Pancreas (tissue), 10 donors: ENCODE measurements around the gene HLA-B. TPM values are rescaled to one million over a fixed set of nuclear protein-coding genes. Genes with fewer than 3 reads are reported as not detected.

Experiments
- ATAC-seq, 4 donors: fragments of 200-7000 bp; cut with Tn5 transposase; one replicate each; pipeline versions ENCODE4 v1.8.0 to v1.9.1; 2020; ENCODE audit warnings: mild to moderate bottlenecking in 4 of 4, moderate library complexity in 4 of 4
- DNase-seq, 6 donors: peaks; one replicate each; pipeline ENCODE4 v3.0.0-alpha.2; 2020
- FAIRE-seq: peaks from 2 replicates; lab custom pipeline; 2012; peaks lifted over from hg19 to GRCh38; lab: Jason Lieb, UNC
- H3K27ac ChIP-seq, 4 donors: fragments of 200-600 bp; sonication (generic); 1 replicate in 3 of 4; 2 replicates in 1 of 4; pipeline versions ENCODE4 v1.5.0 to v1.8.0; 2020
- H3K27me3 ChIP-seq, 4 donors: fragments of 200-600 bp; one replicate each; pipeline ENCODE4 v1.8.0; 2021
- H3K36me3 ChIP-seq, 3 donors: fragments of 200-600 bp; sonication (generic) in 1 of 3; one replicate each; pipeline versions ENCODE4 v1.5.0 to v1.8.0; 2020 to 2021
- H3K4me1 ChIP-seq, 3 donors: fragments of 200-600 bp; one replicate each; pipeline ENCODE4 v1.8.0; 2021
- H3K4me3 ChIP-seq, 4 donors: fragments of 200-600 bp; sonication (generic) in 2 of 4; one replicate each; pipeline versions ENCODE4 v1.5.0 to v1.8.0; 2020 to 2021
- H3K9me3 ChIP-seq, 4 donors: fragments of 200-600 bp; one replicate each; pipeline ENCODE4 v1.8.0; 2021
- WGBS, 2 donors: extraction: QIAGEN DNeasy Blood & Tissue Kit; methylation state at CpG; one replicate each; pipeline ENCODE4 v1.1.7; 2013; 5-methylcytosine and 5-hydroxymethylcytosine counted together
- intact Hi-C, 3 donors: fragments of 100-400 bp; cut with DNase I; formaldehyde crosslinking; loops; one replicate each; pipeline versions ENCODE4 v1.11.1 to v1.14.2; 2022
- polyA plus RNA-seq, 2 donors: library from polyadenylated mRNA; stranded (reverse); fragments of 200-250 nt; gene quantifications; one replicate each; pipeline ENCODE4 v1.2.3, GENCODE V29; 2013
- total RNA-seq, 6 donors: library from RNA; stranded (reverse); fragmentation: NEBNext Ultra II Directional in 4 of 6; extraction: Animal tissue kit (Norgen Biotek cat#: 25700) in 4 of 6; gene quantifications; one replicate each; pipeline versions ENCODE4 v1.2.1 to v1.2.4, GENCODE V29; 2021 to 2023
- TF ChIP-seq, protein P1 (sequence below), 4 donors: fragments of 200-600 bp; sonication (generic) in 3 of 4; IDR thresholded peaks; one replicate each; pipeline versions ENCODE4 v1.5.0 to v1.8.0; 2021; ENCODE audit warnings: antibody characterized with exemption in 4 of 4
- donor health status: healthy with polysubstance abuse.
- donor health status: DM: no; HTN: no; CAD: no; lungs with moderate emphysema.
- donor health status: DM: no; HTN: no; CAD: no.
- donor health status: control.
- donor health status: control.
- donor health status: Bipolar disorder and iron deficiency.
- donor health status: DM: yes; HTN: yes; CAD: no.
- donor health status: DM: no; HTN: no; CAD: no.
- donor health status: DM: no; HTN: no; CAD: no.
- donor health status: DM: yes; HTN: yes; CAD: no.

Gene HLA-B
- total and polyA plus RNA-seq, 8 donors = 141 to 1,089 (median 262) TPM

- Histone ChIP-seq H3K9me3 (no peaks in the 10 kb centered on the region), H3K27me3 (no peaks in the 10 kb centered on the region), H3K4me3 (no peak overlapping the region), H3K36me3 (no peaks in the 10 kb centered on the region), H3K4me1 (peaks cover 0 to 6% (median 0%) of the 10 kb centered on the region in 3 donors), H3K27ac (no peak overlapping the region)
- intact Hi-C loops = loop anchor here in 1 of 3 donors (10.0 kb wide), 1 partner anchor 75 kb away; no protein-coding TSS in a partner anchor
- FAIRE-seq (no peak), DNase-seq (no peak), ATAC-seq (no peak)
- WGBS, 2 donors = 63 to 67% methylated on average over 1 of the region's 1 CpG
- TF ChIP-seq, protein P1, sequence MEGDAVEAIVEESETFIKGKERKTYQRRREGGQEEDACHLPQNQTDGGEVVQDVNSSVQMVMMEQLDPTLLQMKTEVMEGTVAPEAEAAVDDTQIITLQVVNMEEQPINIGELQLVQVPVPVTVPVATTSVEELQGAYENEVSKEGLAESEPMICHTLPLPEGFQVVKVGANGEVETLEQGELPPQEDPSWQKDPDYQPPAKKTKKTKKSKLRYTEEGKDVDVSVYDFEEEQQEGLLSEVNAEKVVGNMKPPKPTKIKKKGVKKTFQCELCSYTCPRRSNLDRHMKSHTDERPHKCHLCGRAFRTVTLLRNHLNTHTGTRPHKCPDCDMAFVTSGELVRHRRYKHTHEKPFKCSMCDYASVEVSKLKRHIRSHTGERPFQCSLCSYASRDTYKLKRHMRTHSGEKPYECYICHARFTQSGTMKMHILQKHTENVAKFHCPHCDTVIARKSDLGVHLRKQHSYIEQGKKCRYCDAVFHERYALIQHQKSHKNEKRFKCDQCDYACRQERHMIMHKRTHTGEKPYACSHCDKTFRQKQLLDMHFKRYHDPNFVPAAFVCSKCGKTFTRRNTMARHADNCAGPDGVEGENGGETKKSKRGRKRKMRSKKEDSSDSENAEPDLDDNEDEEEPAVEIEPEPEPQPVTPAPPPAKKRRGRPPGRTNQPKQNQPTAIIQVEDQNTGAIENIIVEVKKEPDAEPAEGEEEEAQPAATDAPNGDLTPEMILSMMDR (IDR thresholded peaks at IDR 0.05) = no peak
Observed at GRCh38 chr6:31359581-31359980, 2.6 kb upstream of the HLA-B start.

DNA sequence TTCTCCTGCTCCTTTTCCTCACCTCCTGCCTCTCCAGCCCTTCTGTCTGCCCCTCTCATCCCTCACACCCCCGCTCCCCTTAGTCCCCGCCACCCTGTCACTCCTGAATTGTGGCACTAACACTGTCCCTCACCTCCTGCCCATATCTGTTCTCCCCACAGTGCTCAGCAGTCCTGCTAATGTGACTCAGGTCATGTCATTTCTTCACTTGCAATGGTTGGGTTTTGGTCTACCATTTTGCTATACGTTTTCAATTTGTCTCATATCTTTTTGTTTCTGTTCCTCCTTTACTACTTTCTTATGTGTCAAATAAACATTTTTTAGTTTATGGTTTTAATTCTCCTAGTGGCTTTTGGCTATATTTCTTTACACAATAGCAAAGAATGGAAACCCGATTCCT is 1.3 kb upstream of the HLA-B start:
- H3K4me3 ChIP-seq = no peak overlapping the region
- no peak for FAIRE-seq

GRCh38 chr6:31357886-31358285 is 907 bp upstream of the HLA-B start:
- Histone ChIP-seq H3K27ac (no peak overlapping the region), H3K9me3 (no peaks in the 10 kb centered on the region), H3K27me3 (no peaks in the 10 kb centered on the region), H3K4me3 (no peak overlapping the region), H3K4me1 (peaks cover 0 to 6% (median 0%) of the 10 kb centered on the region in 3 donors), H3K36me3 (no peaks in the 10 kb centered on the region)
- TF ChIP-seq, protein P1 (IDR thresholded peaks at IDR 0.05) = no peak
- intact Hi-C loops = loop anchor here in 1 of 3 donors (10.0 kb wide), 1 partner anchor 73 kb away; no protein-coding TSS in a partner anchor
- FAIRE-seq (no peak), ATAC-seq (no peak), DNase-seq (no peak)
- WGBS, 2 donors = 48 to 53% methylated on average over 6 of the region's 6 CpGs

More for the DNA sequence above, 1.3 kb upstream of the HLA-B start:
- DNase-seq (no peak), ATAC-seq (no peak)
- intact Hi-C loops = loop anchor here in 1 of 3 donors (10.0 kb wide), 1 partner anchor 74 kb away; no protein-coding TSS in a partner anchor
- WGBS, 2 donors = 37 to 47% methylated on average over 4 of the region's 4 CpGs
- no peaks in the 10 kb centered on the region for H3K9me3 ChIP-seq
- peaks cover 0 to 6% (median 0%) of the 10 kb centered on the region in 3 donors for H3K4me1 ChIP-seq
- H3K36me3 ChIP-seq = no peaks in the 10 kb centered on the region
- H3K27ac ChIP-seq = no peak overlapping the region
- TF ChIP-seq, protein P1 (IDR thresholded peaks at IDR 0.05) = no peak
- no peaks in the 10 kb centered on the region for H3K27me3 ChIP-seq

GRCh38 chr6:31356216-31356945 is 598 bp downstream of the HLA-B start:
- TF ChIP-seq, protein P1 (IDR thresholded peaks at IDR 0.05) = no peak
- Histone ChIP-seq H3K4me1 (peaks cover 0 to 6% (median 0%) of the 10 kb centered on the region in 3 donors), H3K27ac (peak overlapping the region in 3 of 4 donors; percentile 52 to 82 (median 68)), H3K4me3 (peak overlapping the region; percentile 5 to 51 (median 49)), H3K36me3 (no peaks in the 10 kb centered on the region), H3K27me3 (no peaks in the 10 kb centered on the region), H3K9me3 (no peaks in the 10 kb centered on the region)
- WGBS, 2 donors = 1 to 4% methylated on average over 61 to 77 of the region's 83 CpGs
- FAIRE-seq = no peak
- ATAC-seq = peak; percentile 63 to 72 (median 65)
- intact Hi-C loops = loop anchor here in 1 of 3 donors (10.0 kb wide), 1 partner anchor 72 kb away; no protein-coding TSS in a partner anchor
- DNase-seq = peak in 5 of 6 donors; percentile 26 to 69 (median 59)
